ENCODE results near the gene RERG. TPM values are rescaled to one million over a fixed set of nuclear protein-coding genes. Genes with fewer than 3 reads are reported as not detected.
A peak's percentile ranks its signal among the peaks of the same experiment; 100 is the strongest.

Gene RERG
- total RNA-seq, 1 experiment from 2014 or later = 0.50 TPM

DNA sequence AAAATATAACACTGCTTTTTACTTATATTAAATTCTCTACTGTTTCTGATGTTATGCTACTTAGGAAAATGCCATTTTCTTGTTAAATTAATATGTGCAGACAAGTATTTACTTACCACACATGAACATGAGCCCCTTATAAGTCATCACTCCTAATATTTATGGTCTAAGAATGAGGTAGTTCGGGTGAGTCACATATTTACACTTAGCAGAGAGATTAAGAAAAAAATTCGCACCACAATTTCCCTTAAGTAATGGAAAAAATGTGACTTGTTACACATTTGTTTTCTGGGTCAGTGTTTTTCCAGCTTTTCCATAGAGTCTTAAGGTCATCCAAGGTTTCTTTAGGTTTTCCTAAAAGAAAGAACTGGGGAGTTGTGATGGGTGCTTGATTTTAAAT, 68.3 kb downstream of the RERG start:
- H3K9me2 ChIP-seq (ENCODE audit: insufficient read depth) = no peaks in the 10 kb centered on the region
- no TSS peak for BruUV-seq (replicated peaks)
- H3K79me2 ChIP-seq (ENCODE audit: low read depth) = no peaks in the 10 kb centered on the region
- H3F3A ChIP-seq (ENCODE audit: insufficient read depth, low read depth) = no peaks in the 10 kb centered on the region
- H3K4me3 ChIP-seq = no peak overlapping the region
- H3K4me2 ChIP-seq = peak overlapping the region; percentile 45
- peak in 1 of 2 experiments; percentile 85 for DNase-seq
- H3K4me1 ChIP-seq (replicated peaks; ENCODE audit: insufficient read depth) = peaks cover 19% of the 10 kb centered on the region
- intact Hi-C loops (cut with micrococcal nuclease; ENCODE audit: unreplicated experiment) = loop anchor here (10.0 kb wide), 2 partner anchors 308 to 372 kb away; partner anchors contain the start of gene ART4
- POLR2A ChIA-PET (ENCODE audit: unreplicated experiment) = no interaction called here
- H3K9me3 ChIP-seq (ENCODE audit: insufficient read depth, low read depth) = no peaks in the 10 kb centered on the region
- H3K27ac ChIP-seq = no peak overlapping the region
- H4K20me1 ChIP-seq (ENCODE audit: insufficient read depth) = no peaks in the 10 kb centered on the region
- no peak overlapping the region for H2AFZ ChIP-seq
- CTCF ChIA-PET = interaction anchor here (0.8 to 2.4 kb wide), 2 partner anchors 9 to 68 kb away, joined by 3 to 9 read pairs; partner anchors contain the start of gene RERG
- H3K36me3 ChIP-seq (ENCODE audit: low read depth) = no peaks in the 10 kb centered on the region
- H3K27me3 ChIP-seq (ENCODE audit: insufficient read depth, low read depth) = no peaks in the 10 kb centered on the region
- TF ChIP-seq, protein P1, sequence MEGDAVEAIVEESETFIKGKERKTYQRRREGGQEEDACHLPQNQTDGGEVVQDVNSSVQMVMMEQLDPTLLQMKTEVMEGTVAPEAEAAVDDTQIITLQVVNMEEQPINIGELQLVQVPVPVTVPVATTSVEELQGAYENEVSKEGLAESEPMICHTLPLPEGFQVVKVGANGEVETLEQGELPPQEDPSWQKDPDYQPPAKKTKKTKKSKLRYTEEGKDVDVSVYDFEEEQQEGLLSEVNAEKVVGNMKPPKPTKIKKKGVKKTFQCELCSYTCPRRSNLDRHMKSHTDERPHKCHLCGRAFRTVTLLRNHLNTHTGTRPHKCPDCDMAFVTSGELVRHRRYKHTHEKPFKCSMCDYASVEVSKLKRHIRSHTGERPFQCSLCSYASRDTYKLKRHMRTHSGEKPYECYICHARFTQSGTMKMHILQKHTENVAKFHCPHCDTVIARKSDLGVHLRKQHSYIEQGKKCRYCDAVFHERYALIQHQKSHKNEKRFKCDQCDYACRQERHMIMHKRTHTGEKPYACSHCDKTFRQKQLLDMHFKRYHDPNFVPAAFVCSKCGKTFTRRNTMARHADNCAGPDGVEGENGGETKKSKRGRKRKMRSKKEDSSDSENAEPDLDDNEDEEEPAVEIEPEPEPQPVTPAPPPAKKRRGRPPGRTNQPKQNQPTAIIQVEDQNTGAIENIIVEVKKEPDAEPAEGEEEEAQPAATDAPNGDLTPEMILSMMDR (conservative IDR thresholded peaks at IDR 0.05) = no peak
- no peak for TF ChIP-seq EZH2 (IDR thresholded peaks at IDR 0.05; ENCODE audit: low read depth)

DNA sequence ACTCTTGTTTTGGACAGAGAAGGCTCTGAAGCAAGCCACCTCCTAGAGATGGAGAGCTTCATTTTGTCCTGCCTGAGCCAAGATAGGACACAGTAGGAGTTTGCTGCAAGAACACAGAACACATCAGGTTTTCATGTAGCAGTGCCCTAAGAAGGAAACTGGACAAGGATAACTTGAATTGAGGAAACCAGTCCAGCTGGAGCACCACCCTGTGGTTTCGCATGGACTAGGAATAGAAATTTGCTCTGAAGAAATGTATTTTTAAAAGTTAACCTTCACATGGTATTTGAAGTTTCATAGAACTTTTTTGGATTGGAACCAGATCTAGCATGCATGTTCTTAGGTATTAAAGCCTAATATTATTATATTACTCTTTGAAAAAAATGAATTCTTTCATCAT, 68.8 kb downstream of the RERG start:
- intact Hi-C loops (cut with micrococcal nuclease; ENCODE audit: unreplicated experiment) = loop anchor here (10.0 kb wide), 2 partner anchors 308 to 372 kb away; partner anchors contain the start of gene ART4
- BruUV-seq (replicated peaks) = no TSS peak
- POLR2A ChIA-PET (ENCODE audit: unreplicated experiment) = interaction anchor here (0.5 kb wide), 1 partner anchor 523 kb away, joined by 5 read pairs; no protein-coding TSS in a partner anchor

DNA sequence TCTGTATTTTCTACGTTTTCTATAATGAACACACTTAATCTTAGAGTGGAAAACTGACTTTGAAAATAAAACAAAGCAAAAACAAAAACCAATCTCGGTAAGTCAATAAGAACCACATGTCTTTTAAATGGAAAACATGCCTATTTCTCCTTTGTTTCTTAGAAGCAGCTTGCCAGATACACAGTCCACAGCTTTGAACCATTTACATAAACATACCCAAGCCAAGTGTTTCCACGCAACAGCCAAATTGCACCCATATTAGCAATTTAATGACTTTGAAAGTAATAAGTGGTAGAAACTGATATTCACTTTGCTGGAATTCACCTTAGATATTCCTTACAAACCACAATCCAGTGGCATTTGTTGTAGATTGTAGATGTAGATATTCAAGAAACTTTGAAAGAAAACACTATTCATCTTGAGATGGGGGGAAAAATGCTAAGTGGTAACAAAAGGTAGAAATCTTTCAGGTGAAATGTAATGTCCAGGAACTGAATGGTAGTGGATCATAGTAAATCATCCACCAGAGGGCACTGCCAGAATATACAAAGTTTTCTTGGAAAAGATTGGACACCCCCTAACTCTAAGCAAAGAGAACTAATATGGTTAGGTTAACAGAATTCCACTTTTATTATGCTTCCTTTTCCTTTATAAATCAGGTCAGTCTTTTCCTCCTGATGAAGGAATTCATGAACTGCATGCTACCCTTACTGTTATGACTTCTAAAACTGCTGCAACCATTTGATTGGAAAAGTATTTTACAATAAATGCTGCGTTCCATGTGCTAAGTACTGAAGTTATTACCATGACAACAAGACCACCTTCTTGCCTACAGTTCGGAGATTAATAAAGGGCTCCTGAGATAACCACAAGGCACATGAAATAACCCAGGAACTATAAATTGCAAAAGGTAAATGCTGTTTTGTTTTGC, 69.8 kb downstream of the RERG start:
- H3K9me3 ChIP-seq (ENCODE audit: insufficient read depth, low read depth) = no peaks in the 10 kb centered on the region
- BruUV-seq (replicated peaks) = no TSS peak
- no peaks in the 10 kb centered on the region for H3K9me2 ChIP-seq (ENCODE audit: insufficient read depth)
- peaks cover 19% of the 10 kb centered on the region for H3K4me1 ChIP-seq (replicated peaks; ENCODE audit: insufficient read depth)
- POLR2A ChIA-PET (ENCODE audit: unreplicated experiment) = interaction anchor here (0.5 to 0.6 kb wide), 2 partner anchors 70 to 522 kb away, joined by 5 to 6 read pairs; partner anchors contain the start of gene RERG
- CTCF ChIA-PET = interaction anchor here (0.6 to 2.4 kb wide), 2 partner anchors 70 to 340 kb away, joined by 5 to 9 read pairs; partner anchors contain the start of gene RERG
- intact Hi-C loops (cut with micrococcal nuclease; ENCODE audit: unreplicated experiment) = loop anchor here (1.0 to 10.0 kb wide), 4 partner anchors 70 to 373 kb away; partner anchors contain the start of genes ART4 and RERG
- H3F3A ChIP-seq (ENCODE audit: insufficient read depth, low read depth) = no peaks in the 10 kb centered on the region
- no peaks in the 10 kb centered on the region for H3K36me3 ChIP-seq (ENCODE audit: low read depth)
- no peaks in the 10 kb centered on the region for H3K27me3 ChIP-seq (ENCODE audit: insufficient read depth, low read depth)
- no peak overlapping the region for H3K27ac ChIP-seq
- no peaks in the 10 kb centered on the region for H3K79me2 ChIP-seq (ENCODE audit: low read depth)
- H3K4me2 ChIP-seq = no peak overlapping the region
- no peak overlapping the region for H2AFZ ChIP-seq
- no peaks in the 10 kb centered on the region for H4K20me1 ChIP-seq (ENCODE audit: insufficient read depth)
- no peak overlapping the region for H3K4me3 ChIP-seq
- TF ChIP-seq, protein P1 (conservative IDR thresholded peaks at IDR 0.05) = peak; percentile 73
- TF ChIP-seq EZH2 (IDR thresholded peaks at IDR 0.05; ENCODE audit: low read depth) = no peak
- no peak for DNase-seq

More for the DNA sequence above, 68.8 kb downstream of the RERG start:
- Histone ChIP-seq H3K27ac (no peak overlapping the region), H3K36me3 (ENCODE audit: low read depth) (no peaks in the 10 kb centered on the region), H3K4me1 (replicated peaks; ENCODE audit: insufficient read depth) (peaks cover 19% of the 10 kb centered on the region), H3K79me2 (ENCODE audit: low read depth) (no peaks in the 10 kb centered on the region), H2AFZ (no peak overlapping the region), H3F3A (ENCODE audit: insufficient read depth, low read depth) (no peaks in the 10 kb centered on the region), H3K4me3 (no peak overlapping the region), H3K27me3 (ENCODE audit: insufficient read depth, low read depth) (no peaks in the 10 kb centered on the region), H3K9me2 (ENCODE audit: insufficient read depth) (no peaks in the 10 kb centered on the region), H3K4me2 (peak overlapping the region; percentile 45; the same call in 1 of the 2 replicates), H4K20me1 (ENCODE audit: insufficient read depth) (no peaks in the 10 kb centered on the region), H3K9me3 (ENCODE audit: insufficient read depth, low read depth) (no peaks in the 10 kb centered on the region)
- no peak for DNase-seq
- CTCF ChIA-PET = interaction anchor here (0.8 to 2.4 kb wide), 2 partner anchors 9 to 69 kb away, joined by 3 to 9 read pairs; partner anchors contain the start of gene RERG
- TF ChIP-seq, protein P1 (conservative IDR thresholded peaks at IDR 0.05) = 0 out of 2 replicates have a peak, but pooled peaks have one; percentile 18
- no peak for TF ChIP-seq EZH2 (IDR thresholded peaks at IDR 0.05; ENCODE audit: low read depth)

Measured in PC-9 (cell line).